Endothelial cell (in vitro differentiated cells): Measurements from ENCODE around the gene DNASE1L3. TPM values are rescaled to one million over a fixed set of nuclear protein-coding genes. Genes with fewer than 3 reads are reported as not detected.

Source experiments
- DNase-seq: peaks from one replicate; pipeline ENCODE4 v3.0.0; 2021; ENCODE audit warnings: low spot score
- H3K27ac Mint-ChIP-seq: one replicate; pipeline ENCODE4 v1.8.0; 2021; ENCODE audit warnings: mixed read lengths, inconsistent platforms; ENCODE audit not compliant: unreplicated experiment
- H3K27me3 Mint-ChIP-seq: one replicate; pipeline ENCODE4 v1.8.0; 2021; ENCODE audit warnings: mild to moderate bottlenecking, moderate library complexity, mixed read lengths, inconsistent platforms; ENCODE audit not compliant: unreplicated experiment
- H3K36me3 Mint-ChIP-seq: one replicate; pipeline ENCODE4 v1.8.0; 2021; ENCODE audit warnings: mild to moderate bottlenecking, low read depth, mixed read lengths, inconsistent platforms; ENCODE audit not compliant: unreplicated experiment
- H3K4me1 Mint-ChIP-seq: one replicate; pipeline ENCODE4 v1.8.0; 2021; ENCODE audit warnings: mild to moderate bottlenecking, mixed read lengths, inconsistent platforms; ENCODE audit not compliant: unreplicated experiment
- H3K4me3 Mint-ChIP-seq: one replicate; pipeline ENCODE4 v1.8.0; 2021; ENCODE audit warnings: mild to moderate bottlenecking, mixed read lengths, inconsistent platforms; ENCODE audit not compliant: unreplicated experiment
- H3K9me3 Mint-ChIP-seq: one replicate; pipeline ENCODE4 v1.8.0; 2021; ENCODE audit warnings: mixed read lengths, inconsistent platforms; ENCODE audit not compliant: unreplicated experiment
- CTCF ChIP-seq: fragments of 200-600 bp; sonication (generic); IDR thresholded peaks from one replicate; pipeline ENCODE4 v1.5.0; 2021; ENCODE audit warnings: antibody characterized with exemption; ENCODE audit not compliant: unreplicated experiment
- total RNA-seq: library from RNA; stranded (reverse); fragmentation: NEBNext Ultra II Directional; extraction: Animal tissue kit (Norgen Biotek cat#: 25700); gene quantifications from one replicate; pipeline ENCODE4 v1.2.1, GENCODE V29; 2021; ENCODE audit not compliant: unreplicated experiment

Gene DNASE1L3
- total RNA-seq, 1 donor from 2014 or later, result 1.6 TPM

DNA sequence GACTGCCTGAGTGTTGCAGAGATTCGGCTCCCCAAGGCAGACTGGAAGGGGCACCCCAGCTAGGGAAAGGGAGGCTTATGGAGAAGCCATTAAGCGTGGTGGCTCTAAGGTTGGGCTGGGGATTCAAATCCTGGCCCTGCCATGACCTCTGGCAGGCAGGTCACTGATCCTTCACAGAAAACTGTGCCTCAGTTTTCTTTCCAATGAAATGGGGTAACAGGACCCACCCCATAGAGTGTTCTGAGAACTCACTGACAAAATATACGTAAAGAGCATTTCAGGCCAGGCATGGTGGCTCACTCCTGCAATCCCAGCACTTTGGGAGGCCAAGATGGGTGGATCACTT is 34.6 kb downstream of the DNASE1L3 start:
- H3K9me3 Mint-ChIP-seq, result no peaks in the 10 kb centered on the region
- no peak for TF ChIP-seq CTCF
- peaks cover 16% of the 10 kb centered on the region for H3K36me3 Mint-ChIP-seq
- no peak overlapping the region for H3K4me3 Mint-ChIP-seq
- no peak for DNase-seq
- peaks cover 18% of the 10 kb centered on the region for H3K27me3 Mint-ChIP-seq
- H3K27ac Mint-ChIP-seq, result peak overlapping the region; percentile 90
- H3K4me1 Mint-ChIP-seq, result peaks cover 55% of the 10 kb centered on the region

- peaks cover 16% of the 10 kb centered on the region for H3K27me3 Mint-ChIP-seq
- H3K4me1 Mint-ChIP-seq, result peaks cover 59% of the 10 kb centered on the region
- peak overlapping the region; percentile 90 for H3K27ac Mint-ChIP-seq
- no peaks in the 10 kb centered on the region for H3K9me3 Mint-ChIP-seq
- no peak for TF ChIP-seq CTCF
- no peak for DNase-seq
- no peak overlapping the region for H3K4me3 Mint-ChIP-seq
- peaks cover 16% of the 10 kb centered on the region for H3K36me3 Mint-ChIP-seq
These were observed 35.2 kb downstream of the DNASE1L3 start for GRCh38 chr3:58175437-58176184.

DNA sequence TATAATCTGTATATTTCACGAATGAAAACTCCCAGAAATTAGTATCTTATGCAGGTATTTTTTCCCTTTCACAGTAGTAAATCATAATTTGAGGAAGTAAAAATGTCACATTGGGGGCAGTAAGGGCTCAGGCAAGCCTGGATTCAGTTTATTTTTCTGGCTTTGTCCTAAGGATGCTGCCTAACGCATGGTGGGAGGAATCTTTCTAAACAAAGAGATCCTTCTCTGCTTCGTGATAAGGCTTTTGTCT is 35.7 kb downstream of the DNASE1L3 start:
- TF ChIP-seq CTCF, result no peak
- H3K4me1 Mint-ChIP-seq, result peaks cover 62% of the 10 kb centered on the region
- no peak overlapping the region for H3K4me3 Mint-ChIP-seq
- H3K36me3 Mint-ChIP-seq, result peaks cover 21% of the 10 kb centered on the region
- H3K27ac Mint-ChIP-seq, result peak overlapping the region; percentile 90
- no peak for DNase-seq
- H3K27me3 Mint-ChIP-seq, result peaks cover 18% of the 10 kb centered on the region
- no peaks in the 10 kb centered on the region for H3K9me3 Mint-ChIP-seq

DNA sequence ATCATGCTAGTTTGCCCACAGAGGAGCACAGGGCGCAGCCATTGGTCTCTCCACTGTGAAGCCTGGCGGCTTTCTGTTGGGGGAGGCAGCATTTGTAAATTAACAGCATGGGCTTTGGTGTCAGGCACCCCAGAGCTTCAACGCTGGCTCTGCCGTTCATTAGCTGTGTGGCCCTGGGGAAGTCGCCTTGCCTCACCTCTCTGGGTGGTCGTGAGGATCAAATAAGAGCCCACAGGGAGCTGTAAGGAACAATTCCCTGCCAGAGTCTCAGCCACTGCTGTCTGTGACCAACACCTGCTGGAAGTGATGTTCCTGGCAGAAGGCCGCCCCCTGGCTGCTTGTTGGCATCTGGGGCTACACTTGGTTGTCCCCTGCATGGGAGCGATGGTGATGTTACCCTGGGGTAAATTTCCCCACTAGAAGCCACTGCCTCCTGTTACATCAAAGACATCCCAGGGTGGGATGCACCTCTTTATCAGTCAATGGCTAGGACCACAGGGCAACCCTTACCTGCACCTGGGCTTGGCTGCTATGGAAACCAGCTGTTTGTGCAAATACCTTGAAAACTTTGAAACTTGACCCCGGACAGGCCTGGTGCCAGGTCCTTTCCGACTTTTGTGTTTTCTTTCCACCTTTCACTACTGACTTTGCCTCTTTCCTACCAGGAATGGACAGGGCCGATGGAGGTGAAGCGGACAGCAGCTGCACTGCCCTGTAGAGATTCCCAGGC is 36.9 kb downstream of the DNASE1L3 start:
- DNase-seq, result peak; percentile 58

More for the DNA sequence above, 36.9 kb downstream of the DNASE1L3 start:
- H3K36me3 Mint-ChIP-seq, result peaks cover 32% of the 10 kb centered on the region
- peak overlapping the region; percentile 3 for H3K4me3 Mint-ChIP-seq
- H3K27me3 Mint-ChIP-seq, result peaks cover 20% of the 10 kb centered on the region
- no peaks in the 10 kb centered on the region for H3K9me3 Mint-ChIP-seq
- peaks cover 64% of the 10 kb centered on the region for H3K4me1 Mint-ChIP-seq
- H3K27ac Mint-ChIP-seq, result peak overlapping the region; percentile 90
- no peak for TF ChIP-seq CTCF
